ENCODE measurements around the gene TMEM30B.

DNA sequence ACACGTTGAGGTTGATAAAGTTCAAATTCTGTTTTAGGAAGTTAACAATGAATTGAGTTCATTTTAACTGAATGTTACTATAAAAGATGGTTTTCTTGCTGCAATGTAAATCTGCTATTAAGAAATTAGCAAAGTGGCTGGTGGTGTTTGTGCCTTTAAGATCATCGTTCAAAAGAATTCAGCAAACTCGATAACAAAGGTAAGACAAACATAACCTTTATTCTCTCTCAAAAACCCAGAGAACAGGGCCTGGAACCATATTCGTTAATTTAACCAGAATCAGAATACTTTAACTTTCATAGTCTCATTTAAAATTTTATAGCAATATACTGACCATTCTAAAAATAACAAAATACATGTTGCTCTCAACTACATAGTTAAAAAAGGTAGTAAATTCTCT is 3.4 kb downstream of the TMEM30B start:
- TF ChIP-seq RFX5 (IDR thresholded peaks at IDR 0.05; ENCODE audit: low read length): no peak
- TF ChIP-seq, protein P1, sequence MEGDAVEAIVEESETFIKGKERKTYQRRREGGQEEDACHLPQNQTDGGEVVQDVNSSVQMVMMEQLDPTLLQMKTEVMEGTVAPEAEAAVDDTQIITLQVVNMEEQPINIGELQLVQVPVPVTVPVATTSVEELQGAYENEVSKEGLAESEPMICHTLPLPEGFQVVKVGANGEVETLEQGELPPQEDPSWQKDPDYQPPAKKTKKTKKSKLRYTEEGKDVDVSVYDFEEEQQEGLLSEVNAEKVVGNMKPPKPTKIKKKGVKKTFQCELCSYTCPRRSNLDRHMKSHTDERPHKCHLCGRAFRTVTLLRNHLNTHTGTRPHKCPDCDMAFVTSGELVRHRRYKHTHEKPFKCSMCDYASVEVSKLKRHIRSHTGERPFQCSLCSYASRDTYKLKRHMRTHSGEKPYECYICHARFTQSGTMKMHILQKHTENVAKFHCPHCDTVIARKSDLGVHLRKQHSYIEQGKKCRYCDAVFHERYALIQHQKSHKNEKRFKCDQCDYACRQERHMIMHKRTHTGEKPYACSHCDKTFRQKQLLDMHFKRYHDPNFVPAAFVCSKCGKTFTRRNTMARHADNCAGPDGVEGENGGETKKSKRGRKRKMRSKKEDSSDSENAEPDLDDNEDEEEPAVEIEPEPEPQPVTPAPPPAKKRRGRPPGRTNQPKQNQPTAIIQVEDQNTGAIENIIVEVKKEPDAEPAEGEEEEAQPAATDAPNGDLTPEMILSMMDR (IDR thresholded peaks at IDR 0.05): no peak
- TF ChIP-seq MXI1 (IDR thresholded peaks at IDR 0.05; ENCODE audit: low read depth, low read length): no peak
- TF ChIP-seq POLR2AphosphoS5 (IDR thresholded peaks at IDR 0.05; ENCODE audit: low read depth, low read length): no peak
- TF ChIP-seq TAF1 (IDR thresholded peaks at IDR 0.05; ENCODE audit: borderline replicate concordance, low read depth, low read length): no peak
- no peak for TF ChIP-seq YY1 (IDR thresholded peaks at IDR 0.05; ENCODE audit: low read depth)
- TF ChIP-seq, protein P2, sequence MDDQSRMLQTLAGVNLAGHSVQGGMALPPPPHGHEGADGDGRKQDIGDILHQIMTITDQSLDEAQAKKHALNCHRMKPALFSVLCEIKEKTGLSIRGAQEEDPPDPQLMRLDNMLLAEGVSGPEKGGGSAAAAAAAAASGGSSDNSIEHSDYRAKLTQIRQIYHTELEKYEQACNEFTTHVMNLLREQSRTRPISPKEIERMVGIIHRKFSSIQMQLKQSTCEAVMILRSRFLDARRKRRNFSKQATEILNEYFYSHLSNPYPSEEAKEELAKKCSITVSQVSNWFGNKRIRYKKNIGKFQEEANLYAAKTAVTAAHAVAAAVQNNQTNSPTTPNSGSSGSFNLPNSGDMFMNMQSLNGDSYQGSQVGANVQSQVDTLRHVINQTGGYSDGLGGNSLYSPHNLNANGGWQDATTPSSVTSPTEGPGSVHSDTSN (IDR thresholded peaks at IDR 0.05): no peak
- no peak for TF ChIP-seq SIN3A (IDR thresholded peaks at IDR 0.05; ENCODE audit: borderline replicate concordance, low read depth, low read length)

Measured in SK-N-SH (cell line).